ENCODE data around the gene IPMK.
"Not testable (repeated sequence)": the region's sequence is repeated elsewhere in the genome, so short reads cannot be mapped to it uniquely, and the experiment has no call there.

The IPMK gene

DNA sequence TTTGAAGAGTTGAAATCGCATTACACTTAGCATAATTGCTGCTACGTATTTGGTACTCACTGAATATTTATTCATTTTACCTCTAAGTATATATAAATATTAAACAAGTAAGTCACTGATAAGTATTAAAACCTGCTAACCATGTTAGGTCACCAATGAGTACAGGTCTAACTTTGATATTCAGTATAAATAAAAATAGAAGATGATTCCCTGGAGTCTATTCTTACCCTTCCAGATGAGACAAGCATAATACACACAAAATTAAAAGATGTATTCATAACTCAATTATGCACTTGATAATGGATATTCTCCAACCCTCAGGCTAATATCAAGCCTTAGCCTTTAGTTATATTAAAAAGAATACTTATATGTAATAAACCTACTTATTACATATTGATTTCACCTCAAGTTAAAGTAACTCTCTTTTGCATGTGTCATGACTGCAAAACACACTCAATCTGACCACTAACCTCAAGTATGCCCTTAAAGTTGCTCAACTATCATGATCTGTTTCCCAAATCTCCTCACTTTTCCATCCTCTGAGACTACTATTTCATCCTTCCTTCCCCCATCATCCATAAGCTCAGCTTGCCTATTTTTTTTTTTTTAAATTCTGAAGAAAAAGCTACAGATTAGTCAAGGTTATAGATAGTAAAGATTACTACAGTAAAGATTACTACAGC lies 46.8 kb downstream of the IPMK start:
- no peak for DNase-seq (ENCODE audit: low read depth, low spot score)

DNA sequence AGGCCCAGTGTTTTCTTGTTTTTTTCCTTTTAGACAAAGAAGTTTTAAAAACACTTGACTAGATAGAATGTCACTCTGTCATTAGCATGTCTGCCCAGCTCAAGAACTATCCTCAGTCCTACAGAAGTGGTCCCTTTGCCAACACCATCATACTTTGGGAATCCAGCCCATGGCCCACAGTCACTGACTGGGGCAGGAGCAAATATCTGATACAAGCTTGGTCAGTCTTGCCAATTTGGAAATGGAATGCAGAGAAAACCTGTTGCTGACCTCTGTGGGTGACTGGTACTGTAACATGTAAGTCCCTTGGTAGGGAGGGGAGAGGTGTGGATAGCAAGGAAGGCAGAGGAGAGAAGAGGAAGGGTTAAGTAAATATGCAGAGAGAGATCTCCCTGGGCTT lies 47.8 kb downstream of the IPMK start:
- no peak for DNase-seq (ENCODE audit: low read depth, low spot score)

DNA sequence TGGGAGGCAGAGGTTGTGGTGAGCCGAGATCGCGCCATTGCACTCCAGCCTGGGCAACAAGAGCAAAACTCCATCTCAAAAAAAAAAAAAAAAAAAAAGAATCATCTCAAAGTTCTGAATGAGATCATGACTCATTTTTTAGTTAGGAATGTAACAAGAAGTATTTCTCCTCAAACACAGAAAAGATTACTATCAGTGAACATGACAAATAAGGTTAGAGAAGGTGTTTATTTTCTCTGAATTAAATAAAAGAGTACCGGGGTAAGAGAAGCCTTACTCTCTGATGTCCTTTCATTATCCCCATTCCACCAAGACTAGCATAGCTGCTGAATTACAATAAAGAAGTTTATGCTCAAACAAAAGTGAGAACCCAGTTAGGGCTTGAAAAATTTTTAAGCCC lies 50.1 kb downstream of the IPMK start:
- no peak for DNase-seq (ENCODE audit: low read depth, low spot score)

DNA sequence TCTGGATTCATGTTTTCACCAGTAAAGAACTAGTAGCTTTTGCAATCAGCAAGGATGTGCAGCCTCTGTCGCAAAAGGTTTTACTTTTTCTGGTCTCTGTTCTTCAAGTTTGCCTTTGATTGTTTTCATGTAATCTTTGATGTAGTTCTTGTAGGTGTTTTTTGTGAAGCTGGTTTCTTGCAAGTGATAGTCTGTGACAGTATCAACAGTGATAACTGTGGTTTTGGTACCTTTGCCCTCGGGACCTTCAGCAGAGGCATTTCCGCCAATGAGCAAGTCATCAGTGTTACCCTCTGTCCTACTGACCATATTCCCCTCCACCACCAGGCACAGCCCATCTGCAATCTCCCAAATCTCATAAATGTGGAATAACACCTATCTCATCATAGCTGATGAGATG lies 55.1 kb downstream of the IPMK start:
- no peak for DNase-seq (ENCODE audit: low read depth, low spot score)

DNA sequence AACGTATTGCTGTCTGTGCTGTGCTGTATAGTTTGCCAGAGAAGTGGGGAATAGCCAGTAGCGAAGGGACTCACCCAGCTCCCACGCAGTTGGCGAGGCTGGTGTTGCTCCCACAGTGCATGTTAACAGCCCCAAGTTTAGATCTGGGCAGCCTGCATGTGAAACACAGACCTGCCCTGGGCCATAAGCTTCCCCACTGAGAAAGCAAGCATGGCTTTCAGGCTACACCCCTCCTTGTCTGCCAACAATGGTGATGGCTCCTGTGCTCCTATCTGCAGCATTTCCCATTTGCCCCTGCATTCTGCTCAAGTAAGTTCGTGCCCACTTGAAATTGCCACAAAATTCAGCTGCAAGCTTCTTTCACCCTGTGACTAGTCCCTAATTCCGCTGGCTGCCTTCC lies 57.5 kb downstream of the IPMK start:
- no peak for DNase-seq (ENCODE audit: low read depth, low spot score)

DNA sequence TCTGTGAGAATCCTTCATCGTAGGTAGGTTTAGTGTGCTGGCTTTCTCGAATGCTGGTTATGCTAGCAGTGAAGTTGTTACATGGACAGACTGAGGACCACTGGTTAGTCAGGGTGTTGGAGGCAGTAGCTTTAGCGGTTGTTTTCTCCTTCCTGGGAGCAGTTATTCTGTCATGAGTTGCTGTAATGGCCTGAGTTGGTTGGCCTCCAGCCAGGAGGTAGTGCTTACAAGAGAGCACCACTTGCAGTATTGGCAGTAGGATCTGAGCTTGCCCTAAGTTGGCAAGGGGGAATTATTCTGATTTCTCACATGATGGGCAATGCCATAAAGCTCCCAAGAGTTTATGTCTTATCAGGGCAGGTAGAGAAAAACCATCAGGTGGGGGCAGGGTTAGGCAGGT lies 58.0 kb downstream of the IPMK start:
- no peak for DNase-seq (ENCODE audit: low read depth, low spot score)

DNA sequence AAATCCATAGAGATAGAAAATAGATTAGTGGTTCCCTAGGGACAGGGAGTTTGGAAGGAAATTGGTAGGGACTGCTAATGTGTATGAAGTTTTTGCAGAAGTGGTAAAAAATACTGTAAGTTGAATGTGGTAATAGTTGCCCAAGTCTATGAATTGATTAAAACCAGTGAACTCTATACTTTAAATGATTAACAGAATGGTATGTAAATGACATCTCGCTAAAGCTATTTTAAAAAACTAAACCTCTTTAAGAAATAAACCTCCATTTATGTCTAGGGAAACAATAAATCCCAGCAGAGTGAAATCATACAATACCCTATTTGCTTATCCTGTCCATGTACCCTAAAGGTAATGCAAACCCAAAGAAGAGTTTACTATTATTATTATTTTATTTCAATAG lies 61.4 kb downstream of the IPMK start:
- DNase-seq (ENCODE audit: low read depth, low spot score) = no peak

DNA sequence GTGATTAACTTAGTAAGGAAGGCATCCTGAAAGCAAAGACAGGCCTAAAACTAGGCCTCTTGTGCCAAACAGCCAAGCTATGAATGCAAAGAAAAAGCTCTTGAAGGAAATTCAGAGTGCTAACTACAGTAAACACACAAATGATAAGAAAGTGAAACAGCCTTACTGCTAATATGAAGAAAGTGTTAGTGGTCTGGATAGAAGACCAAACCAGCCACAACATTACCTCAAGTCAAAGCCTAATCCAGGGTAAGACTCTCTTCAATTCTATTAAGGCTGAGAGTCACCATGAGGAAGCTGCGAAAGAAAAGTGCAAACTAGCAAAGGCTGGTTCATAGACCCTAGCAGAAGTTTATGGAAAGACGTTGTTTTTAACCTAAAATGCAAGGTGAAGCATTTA lies 66.0 kb downstream of the IPMK start:
- no peak for DNase-seq (ENCODE audit: low read depth, low spot score)

DNA sequence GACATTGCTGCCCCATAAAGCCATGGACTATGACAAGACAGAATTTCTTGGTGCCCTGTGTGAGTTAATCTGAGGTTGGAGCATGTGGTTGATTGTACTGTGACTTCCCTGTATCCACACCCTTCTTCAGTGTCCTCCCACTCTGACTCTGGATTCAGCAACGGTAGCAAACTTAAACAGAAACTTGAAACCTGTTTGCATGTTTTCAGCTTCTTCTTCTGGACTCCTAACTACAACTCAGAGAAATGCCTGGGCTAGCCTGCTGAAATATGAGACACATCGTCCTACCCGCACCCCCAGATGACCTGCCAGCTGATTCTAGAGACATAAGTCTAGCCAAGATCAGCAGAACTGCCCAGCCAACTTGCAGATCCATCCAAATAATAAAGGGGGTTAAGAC lies 78.4 kb downstream of the IPMK start:
- DNase-seq (ENCODE audit: low read depth, low spot score) = no peak

DNA sequence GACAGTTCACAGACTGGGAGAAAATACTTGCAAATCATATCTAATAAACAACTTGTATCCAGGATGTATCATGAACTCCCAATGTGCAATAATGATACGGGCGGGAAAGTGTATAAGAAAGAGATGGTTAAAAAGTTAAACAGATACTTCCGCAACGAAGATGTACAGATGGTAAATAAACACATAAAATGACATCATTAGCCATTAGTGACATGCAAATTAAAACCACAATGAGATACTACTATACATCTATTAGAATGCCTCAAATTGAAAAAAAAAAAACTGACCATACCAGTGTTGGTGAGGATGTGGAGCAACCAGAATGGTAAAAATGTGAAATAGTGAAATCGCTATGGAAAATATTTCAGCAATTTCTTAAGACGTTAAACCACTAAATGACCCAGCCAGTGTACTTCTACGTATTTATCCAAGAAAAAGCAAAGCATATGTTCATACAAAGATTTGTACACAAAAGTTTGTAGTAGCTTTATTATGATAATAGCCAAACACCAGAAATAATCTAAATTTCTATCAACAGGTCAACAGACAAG lies 83.5 kb downstream of the IPMK start:
- DNase-seq (ENCODE audit: low read depth, low spot score) = no peak

DNA sequence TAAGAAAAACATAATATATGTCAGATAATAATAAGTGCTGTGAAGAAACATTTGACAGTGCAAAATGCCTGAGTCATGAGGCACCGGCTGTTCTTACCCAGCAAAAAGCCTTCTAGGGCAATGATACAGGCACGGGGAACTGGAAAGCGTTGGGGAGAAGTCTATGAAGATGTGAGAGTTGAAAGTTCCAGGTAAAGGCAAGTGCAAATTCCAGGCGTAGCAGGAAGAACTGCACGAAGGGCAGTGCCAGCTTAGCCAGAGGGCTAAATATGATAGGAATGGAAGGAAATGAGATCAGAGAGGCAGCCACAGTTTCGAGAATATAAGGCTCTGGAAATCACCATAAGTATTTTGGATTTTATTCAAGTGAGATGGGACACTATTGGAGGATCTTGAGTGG lies 87.0 kb downstream of the IPMK start:
- DNase-seq (ENCODE audit: low read depth, low spot score) = no peak

DNA sequence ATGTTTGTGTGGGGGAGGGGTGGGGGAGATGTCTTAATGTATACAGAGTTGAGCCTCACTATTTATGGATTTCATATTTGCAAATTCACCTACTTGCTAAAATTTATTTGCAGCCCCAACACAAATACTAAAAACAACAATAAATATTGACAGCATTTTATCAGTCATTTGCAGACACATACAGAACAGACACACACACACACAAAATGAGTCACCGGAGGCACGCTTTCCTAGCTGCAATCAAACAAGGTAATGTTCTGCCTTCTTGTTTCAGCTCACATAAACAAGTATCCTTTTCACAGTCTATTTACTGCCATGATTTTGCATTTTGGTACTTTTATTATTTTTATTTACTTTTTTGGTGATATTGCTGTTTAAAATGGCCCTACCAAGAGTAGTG lies 88.5 kb downstream of the IPMK start:
- DNase-seq (ENCODE audit: low read depth, low spot score) = no peak

DNA sequence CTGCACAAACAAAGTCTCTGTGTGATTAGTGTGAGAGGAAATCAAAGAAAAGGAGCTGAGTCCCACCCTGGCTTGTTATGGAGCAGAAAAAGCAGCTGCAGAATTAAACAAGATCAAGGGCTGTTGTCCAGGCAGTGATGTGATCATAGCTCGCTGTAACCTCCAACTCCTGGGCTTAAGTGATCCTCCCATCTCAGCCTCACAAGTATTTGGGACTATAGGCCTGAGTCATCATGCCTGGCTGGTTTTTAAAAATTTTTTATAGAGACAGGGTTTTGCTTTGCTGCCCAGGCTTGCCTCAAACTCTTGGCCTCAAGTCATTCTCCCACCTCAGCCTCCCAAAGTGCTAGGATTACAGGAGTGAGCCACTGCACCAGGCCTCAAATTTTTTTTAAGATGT lies 88.9 kb downstream of the IPMK start:
- DNase-seq (ENCODE audit: low read depth, low spot score) = no peak

DNA sequence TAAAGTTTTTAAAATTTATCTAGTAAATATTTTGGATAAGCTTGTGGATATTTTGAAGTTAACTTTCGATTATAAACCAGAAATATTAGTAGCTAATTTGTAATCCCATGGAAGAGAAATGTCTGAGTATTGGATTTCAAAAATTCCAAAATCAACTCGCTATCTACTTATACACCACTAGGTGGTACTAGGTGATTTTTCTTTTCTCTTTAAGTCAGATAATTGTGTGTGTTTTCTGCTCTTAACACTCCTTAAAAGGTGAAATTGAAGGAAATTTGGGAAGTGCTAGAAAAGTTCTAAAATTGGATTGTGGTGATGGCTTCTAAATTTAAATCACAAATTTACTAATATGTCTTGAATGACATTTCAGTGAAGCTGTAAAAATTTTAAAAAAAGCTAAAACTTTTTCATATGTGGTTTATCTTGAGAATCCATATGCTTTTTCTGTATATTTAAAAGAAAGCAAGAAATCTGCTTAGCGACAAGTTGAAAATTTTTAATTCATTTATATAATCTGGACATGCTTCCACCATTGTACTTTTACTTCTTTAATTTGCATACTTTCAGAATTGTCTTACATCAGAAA lies 90.2 kb downstream of the IPMK start:
- DNase-seq (ENCODE audit: low read depth, low spot score) = no peak

DNA sequence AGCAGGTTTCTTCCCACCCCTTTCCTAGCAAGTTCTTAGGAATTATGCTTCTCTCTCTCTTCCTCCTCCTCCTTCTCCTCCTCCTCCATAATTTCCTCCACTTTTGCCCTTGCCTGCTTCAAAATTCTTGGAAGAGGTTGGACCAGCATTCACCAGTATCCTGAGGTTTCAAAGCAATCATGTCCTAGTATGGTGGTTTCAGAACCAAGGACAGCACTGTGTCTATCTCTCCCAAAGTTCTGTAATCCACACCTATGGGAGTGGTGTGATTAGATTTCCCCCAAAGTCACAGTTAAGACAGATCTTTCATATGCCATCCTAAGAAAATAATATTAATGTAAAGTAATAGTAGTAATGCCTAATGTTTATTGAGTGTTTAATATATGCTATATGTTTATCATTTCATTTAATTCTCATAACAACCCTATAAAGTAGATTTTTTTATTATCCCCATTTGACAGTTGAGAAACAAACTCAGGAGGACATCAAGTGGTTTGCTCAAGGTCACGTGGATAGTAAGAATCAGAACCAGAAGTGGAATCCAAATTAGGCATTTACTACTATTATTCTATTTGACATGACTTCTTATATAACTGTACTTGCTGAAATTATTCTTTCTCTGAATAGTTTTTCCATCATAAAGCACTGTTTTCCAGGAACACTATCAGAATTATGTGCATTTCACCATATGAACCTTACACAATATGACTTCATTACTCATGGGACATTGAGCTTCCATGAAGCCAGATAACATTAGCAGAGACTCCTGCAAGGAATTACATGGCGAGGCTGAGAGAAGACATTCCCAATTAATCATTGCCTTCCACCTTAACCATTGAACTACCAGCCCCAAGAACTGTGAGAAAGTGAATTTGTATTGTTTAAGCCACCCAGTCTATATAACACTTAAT lies 91.4 kb downstream of the IPMK start:
- no peak for DNase-seq (ENCODE audit: low read depth, low spot score)

DNA sequence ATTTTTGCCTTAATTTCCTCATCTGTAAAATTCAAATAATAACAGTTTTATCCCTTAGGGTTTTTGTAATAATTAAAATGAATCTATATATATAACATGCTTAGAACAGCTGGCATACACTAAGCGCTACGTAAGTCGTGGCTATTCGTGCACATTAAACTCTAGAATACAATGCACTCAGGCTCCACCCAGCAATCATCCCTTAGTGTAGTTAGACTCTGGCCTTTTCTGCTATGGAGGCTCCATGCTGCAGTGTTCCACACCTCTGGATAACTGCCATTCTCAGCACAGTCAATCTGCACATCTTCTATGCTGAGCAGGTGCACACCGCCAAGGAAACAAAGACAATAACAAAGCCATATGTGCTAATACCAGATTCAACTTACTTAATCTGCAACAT lies 92.9 kb downstream of the IPMK start:
- no peak for DNase-seq (ENCODE audit: low read depth, low spot score)

DNA sequence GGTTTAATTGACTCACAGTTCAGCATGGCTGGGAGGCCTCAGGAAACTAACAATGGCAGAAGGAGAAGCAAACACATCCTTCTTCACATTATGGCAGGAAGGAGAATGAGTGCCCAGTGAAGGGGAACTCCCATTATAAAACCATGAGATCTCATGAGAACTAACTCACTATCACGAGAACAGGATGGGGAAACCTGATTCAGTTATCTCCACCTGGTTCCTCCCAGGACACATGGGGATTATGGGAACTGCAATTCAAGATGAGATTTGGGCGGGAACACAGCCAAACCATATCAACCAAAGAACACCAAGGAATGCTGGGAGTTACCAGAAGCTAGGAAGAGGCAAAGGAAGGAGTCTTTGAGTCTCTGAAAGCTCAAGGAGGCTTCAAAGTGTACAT lies 94.3 kb downstream of the IPMK start:
- no peak for DNase-seq (ENCODE audit: low read depth, low spot score)

DNA sequence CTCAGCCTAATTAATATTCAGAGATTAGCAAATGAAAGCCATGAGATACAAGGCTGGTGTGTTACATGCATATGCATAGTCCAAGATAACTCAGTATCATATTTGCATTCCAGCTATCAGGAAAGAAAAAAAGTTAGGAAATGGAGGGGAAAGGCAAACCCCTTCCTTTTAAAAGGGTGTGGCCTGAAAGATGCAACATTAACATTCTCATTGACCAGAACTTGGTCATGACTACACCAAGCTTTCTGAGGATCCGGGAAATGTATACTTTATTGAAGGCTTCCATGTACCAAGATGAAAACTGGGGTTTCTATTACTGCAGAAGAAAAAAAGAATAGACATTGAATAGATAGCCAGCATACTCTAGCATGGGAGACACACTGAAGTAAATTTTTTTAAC lies 96.5 kb downstream of the IPMK start:
- no peak for DNase-seq (ENCODE audit: low read depth, low spot score)

DNA sequence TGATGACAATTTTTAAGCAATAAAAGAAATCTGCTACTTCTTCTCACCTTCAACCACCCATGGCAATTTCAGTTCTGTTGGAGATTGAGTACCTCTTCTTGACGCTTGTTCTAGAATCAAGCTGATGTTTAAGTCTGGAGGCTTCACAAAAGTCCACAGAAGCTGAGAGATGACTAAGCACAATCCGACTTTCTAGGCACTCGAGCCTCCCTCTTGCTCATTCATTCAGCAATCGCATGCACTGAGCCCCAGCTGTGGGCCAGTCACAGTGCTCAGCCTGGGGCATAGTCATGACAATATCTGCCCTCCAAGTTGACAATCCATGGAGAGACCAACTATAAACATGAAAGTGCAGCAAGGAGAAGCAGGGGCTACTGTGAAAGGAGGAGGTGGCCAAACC lies 103.2 kb downstream of the IPMK start:
- DNase-seq (ENCODE audit: low read depth, low spot score) = no peak

DNA sequence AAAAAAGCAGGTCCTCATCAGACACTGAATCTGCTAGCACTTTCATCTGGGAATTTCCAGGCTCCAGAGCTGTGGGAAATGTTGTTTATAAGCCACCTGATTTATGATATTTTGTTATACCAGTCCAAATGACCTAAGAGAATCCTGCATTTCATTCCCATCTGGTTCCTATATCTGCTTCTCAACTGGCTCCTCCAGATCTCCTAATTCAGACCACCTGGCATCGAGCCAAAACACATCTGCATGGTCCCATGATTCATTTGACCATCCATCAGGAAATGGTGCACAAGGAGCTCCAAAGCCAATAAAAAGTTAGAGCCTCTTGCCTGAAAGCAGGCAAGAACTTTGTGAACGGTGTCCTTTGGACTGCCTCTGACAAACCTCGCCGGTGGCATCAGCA lies 108.9 kb downstream of the IPMK start:
- no peak for DNase-seq (ENCODE audit: low read depth, low spot score)

DNA sequence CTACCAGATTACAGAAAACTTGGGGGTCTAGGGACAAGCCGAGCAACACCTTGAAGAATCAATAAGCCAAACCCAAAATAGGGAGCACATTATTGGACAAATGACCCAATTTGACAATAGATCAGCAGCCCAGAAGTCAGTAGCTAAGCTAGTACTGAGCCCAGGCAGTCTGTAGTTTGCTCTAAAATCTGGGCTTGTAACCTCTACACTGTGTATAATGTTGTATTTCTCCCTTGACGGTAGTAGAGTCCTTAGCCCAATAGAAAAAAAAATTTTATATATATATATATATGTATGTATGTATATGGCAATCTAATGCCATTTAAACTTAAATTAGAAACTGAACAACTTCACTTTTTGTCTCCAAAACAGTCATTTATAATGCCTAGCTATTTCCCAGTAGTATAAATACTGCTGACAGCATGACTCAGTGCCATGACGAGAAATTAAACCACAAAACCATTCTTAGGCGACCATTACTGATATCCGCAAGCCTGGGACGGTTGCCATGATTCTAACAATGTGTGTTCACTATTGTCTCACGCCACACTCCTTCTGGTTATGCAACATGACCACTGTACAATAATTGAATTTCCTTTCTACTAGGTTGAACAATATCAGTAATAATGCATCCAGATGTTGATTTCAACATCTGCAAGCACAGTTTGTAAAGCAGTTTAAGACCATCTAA lies 110.5 kb downstream of the IPMK start:
- DNase-seq (ENCODE audit: low read depth, low spot score) = no peak

DNA sequence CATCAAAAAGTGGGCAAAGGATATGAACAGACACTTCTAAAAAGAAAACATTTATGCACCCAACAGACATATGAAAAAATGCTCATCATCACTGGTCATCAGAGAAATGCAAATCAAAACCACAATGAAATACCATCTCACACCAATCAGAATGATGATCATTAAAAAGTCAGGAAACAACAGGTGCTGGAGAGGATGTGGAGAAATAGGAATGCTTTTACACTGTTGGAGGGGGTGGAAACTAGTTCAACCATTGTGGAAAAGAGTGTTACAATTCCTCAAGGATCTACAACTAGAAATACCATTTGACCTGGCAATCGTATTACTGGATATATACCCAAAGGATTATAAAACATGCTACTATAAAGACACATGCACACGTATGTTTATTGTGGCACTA lies 111.8 kb downstream of the IPMK start:
- not testable (repeated sequence) for DNase-seq (ENCODE audit: low read depth, low spot score)
